ENCODE results near the gene ACVR2A. TPM values are rescaled to one million over a fixed set of nuclear protein-coding genes. Genes with fewer than 3 reads are reported as not detected.

The ACVR2A gene
- total RNA-seq, 1 experiment from 2014 or later, result 15.7 TPM

GRCh38 chr2:147829106-147829505 lies 15.7 kb upstream of the ACVR2A start:
- H3K9me3 Mint-ChIP-seq (ENCODE audit: unreplicated experiment), result no peaks in the 10 kb centered on the region
- no TSS peak for BruUV-seq (replicated peaks)
- CTCF ChIA-PET, result no interaction called here
- H3K36me3 ChIP-seq (ENCODE audit: control insufficient read depth, insufficient read depth, low read length), result no peaks in the 10 kb centered on the region
- H3K4me3 ChIP-seq (ENCODE audit: low read depth, low read length), result no peak overlapping the region
- intact Hi-C loops (cut with micrococcal nuclease; ENCODE audit: unreplicated experiment), result no loop called here
- H3K27me3 Mint-ChIP-seq (ENCODE audit: insufficient read depth, unreplicated experiment), result no peaks in the 10 kb centered on the region
- H3K4me3 Mint-ChIP-seq (ENCODE audit: unreplicated experiment), result no peak overlapping the region
- H3K36me3 Mint-ChIP-seq (ENCODE audit: insufficient read depth, unreplicated experiment), result no peaks in the 10 kb centered on the region
- no peaks in the 10 kb centered on the region for H3K27me3 ChIP-seq (replicated peaks; ENCODE audit: control insufficient read depth, insufficient read depth, low read length)
- H3K9me3 ChIP-seq, result peaks cover 13% of the 10 kb centered on the region; the same call in 1 of the 2 replicates
- H3K4me1 Mint-ChIP-seq (ENCODE audit: low read depth, unreplicated experiment), result no peaks in the 10 kb centered on the region
- no peaks in the 10 kb centered on the region for H3K4me1 ChIP-seq
- no peak for TF ChIP-seq CTCF (IDR thresholded peaks at IDR 0.05; ENCODE audit: insufficient read depth in 1 of 2, low read depth in 1 of 2, low read length in 1 of 2, severe bottlenecking in 1 of 2, unreplicated experiment in 1 of 2)
- H3K27ac Mint-ChIP-seq (ENCODE audit: unreplicated experiment), result no peak overlapping the region
- no peak for DNase-seq
- POLR2A ChIA-PET, result no interaction called here

GRCh38 chr2:147836099-147836498 lies 8.7 kb upstream of the ACVR2A start:
- H3K36me3 Mint-ChIP-seq (ENCODE audit: insufficient read depth, unreplicated experiment), result no peaks in the 10 kb centered on the region
- H3K27me3 Mint-ChIP-seq (ENCODE audit: insufficient read depth, unreplicated experiment), result peaks cover 17% of the 10 kb centered on the region
- no peak for DNase-seq
- H3K9me3 Mint-ChIP-seq (ENCODE audit: unreplicated experiment), result no peaks in the 10 kb centered on the region
- no peaks in the 10 kb centered on the region for H3K36me3 ChIP-seq (ENCODE audit: control insufficient read depth, insufficient read depth, low read length)
- no peaks in the 10 kb centered on the region for H3K4me1 ChIP-seq
- no peaks in the 10 kb centered on the region for H3K4me1 Mint-ChIP-seq (ENCODE audit: low read depth, unreplicated experiment)
- BruUV-seq (replicated peaks), result no TSS peak
- H3K4me3 Mint-ChIP-seq (ENCODE audit: unreplicated experiment), result no peak overlapping the region
- peaks cover 10% of the 10 kb centered on the region; the same call in 1 of the 2 replicates for H3K9me3 ChIP-seq
- H3K4me3 ChIP-seq (ENCODE audit: low read depth, low read length), result no peak overlapping the region
- no peak for TF ChIP-seq CTCF (IDR thresholded peaks at IDR 0.05; ENCODE audit: insufficient read depth in 1 of 2, low read depth in 1 of 2, low read length in 1 of 2, severe bottlenecking in 1 of 2, unreplicated experiment in 1 of 2)
- ChIA-PET CTCF (no interaction called here), POLR2A (no interaction called here)
- no peaks in the 10 kb centered on the region for H3K27me3 ChIP-seq (replicated peaks; ENCODE audit: control insufficient read depth, insufficient read depth, low read length)
- H3K27ac Mint-ChIP-seq (ENCODE audit: unreplicated experiment), result no peak overlapping the region
- intact Hi-C loops (cut with micrococcal nuclease; ENCODE audit: unreplicated experiment), result no loop called here

GRCh38 chr2:147843391-147843863 lies 1.4 kb upstream of the ACVR2A start:
- intact Hi-C loops (cut with micrococcal nuclease; ENCODE audit: unreplicated experiment), result no loop called here
- Mint-ChIP-seq H3K4me1 (ENCODE audit: low read depth, unreplicated experiment) (peaks cover 22% of the 10 kb centered on the region), H3K9me3 (ENCODE audit: unreplicated experiment) (no peaks in the 10 kb centered on the region), H3K36me3 (ENCODE audit: insufficient read depth, unreplicated experiment) (peaks cover 14% of the 10 kb centered on the region), H3K27me3 (ENCODE audit: insufficient read depth, unreplicated experiment) (peaks cover 10% of the 10 kb centered on the region), H3K4me3 (ENCODE audit: unreplicated experiment) (peak overlapping the region; percentile 99), H3K27ac (ENCODE audit: unreplicated experiment) (peak overlapping the region; percentile 98)
- H3K36me3 ChIP-seq (ENCODE audit: control insufficient read depth, insufficient read depth, low read length), result no peaks in the 10 kb centered on the region
- ChIA-PET POLR2A (interaction anchor here (0.6 to 1.6 kb wide), 5 partner anchors 27 to 480 kb away, joined by 3 to 14 read pairs (median 5); partner anchors contain the start of genes MBD5 and ORC4), CTCF (interaction anchor here (0.9 kb wide), 1 partner anchor 67 kb away, joined by 4 read pairs; no protein-coding TSS in a partner anchor)
- peak overlapping the region; percentile 56 for H3K4me3 ChIP-seq (ENCODE audit: low read depth, low read length)
- no peaks in the 10 kb centered on the region for H3K9me3 ChIP-seq
- no peak for DNase-seq
- TSS peak; percentile 91 for BruUV-seq (replicated peaks)
- peaks cover 8% of the 10 kb centered on the region; the same call in 1 of the 2 replicates for H3K4me1 ChIP-seq
- TF ChIP-seq CTCF (IDR thresholded peaks at IDR 0.05; ENCODE audit: insufficient read depth in 1 of 2, low read depth in 1 of 2, low read length in 1 of 2, severe bottlenecking in 1 of 2, unreplicated experiment in 1 of 2), result no peak
- no peaks in the 10 kb centered on the region for H3K27me3 ChIP-seq (replicated peaks; ENCODE audit: control insufficient read depth, insufficient read depth, low read length)
